Tibial nerve (tissue), 4 donors: ENCODE results near the gene TMEM259. TPM values are rescaled to one million over a fixed set of nuclear protein-coding genes. Genes with fewer than 3 reads are reported as not detected.

Experiments
- DNase-seq, 2 donors: peaks; one replicate each; pipeline ENCODE4 v3.0.0-alpha.2; 2019; ENCODE audit warnings: low spot score in 2 of 2
- H3K27ac ChIP-seq, 4 donors: fragments of 200-600 bp; sonication (generic) in 3 of 4; one replicate each; pipeline ENCODE4 v1.5.1; 2017 to 2019; ENCODE audit warnings: mild to moderate bottlenecking in 1 of 4
- H3K27me3 ChIP-seq, 2 donors: fragments of 200-600 bp; sonication (generic) in 1 of 2; one replicate each; pipeline versions ENCODE4 v1.5.1 to v1.6.0; 2017 to 2019
- H3K36me3 ChIP-seq, 3 donors: fragments of 200-600 bp; sonication (generic); one replicate each; pipeline ENCODE4 v1.5.1; 2018 to 2019
- H3K4me1 ChIP-seq, 4 donors: fragments of 200-600 bp; sonication (generic) in 3 of 4; one replicate each; pipeline ENCODE4 v1.5.1; 2017 to 2019
- H3K4me3 ChIP-seq, 4 donors: fragments of 200-600 bp; sonication (generic) in 3 of 4; one replicate each; pipeline ENCODE4 v1.5.1; 2017 to 2019; ENCODE audit warnings: mild to moderate bottlenecking in 1 of 4, moderate library complexity in 1 of 4
- H3K9me3 ChIP-seq, 4 donors: fragments of 200-600 bp; sonication (generic) in 3 of 4; one replicate each; pipeline ENCODE4 v1.5.1; 2017 to 2019
- CTCF ChIP-seq, 5 experiments: fragments of 200-600 bp in 3 of 5; fragments of 450-650 bp in 2 of 5; sonication (generic) in 3 of 5; IDR thresholded peaks; one replicate each; pipeline ENCODE4 v1.5.1; 2016 to 2019; ENCODE audit warnings: antibody characterized with exemption in 5 of 5, mild to moderate bottlenecking in 3 of 5, moderate library complexity in 2 of 5
- EP300 ChIP-seq, 2 donors: sonication (generic); formaldehyde crosslinking; IDR thresholded peaks; one replicate each; pipeline ENCODE4 v1.6.1; 2017; ENCODE audit warnings: antibody characterized with exemption in 2 of 2, mild to moderate bottlenecking in 1 of 2
- POLR2A ChIP-seq, 2 donors: fragments of 450-650 bp; IDR thresholded peaks; one replicate each; pipeline ENCODE4 v1.6.1; 2017; ENCODE audit warnings: antibody characterized with exemption in 2 of 2, mild to moderate bottlenecking in 2 of 2, moderate library complexity in 2 of 2
- WGBS, 2 donors: methylation state at CpG; one replicate each; pipeline ENCODE4 v1.1.5; 2018; 5-methylcytosine and 5-hydroxymethylcytosine counted together
- total RNA-seq, 4 donors: library from RNA; depleted of rRNA; stranded (reverse); fragments of >200 nt; gene quantifications; one replicate each; pipeline ENCODE4 v1.1.0, GENCODE V29; 2016

The TMEM259 gene
- total RNA-seq, 4 donors from 2014 or later: 229 to 459 (median 325) TPM

GRCh38 chr19:980133-980998 lies 40.6 kb downstream of the TMEM259 start:
- no peak for TF ChIP-seq EP300 (IDR thresholded peaks at IDR 0.05)
- TF ChIP-seq CTCF (IDR thresholded peaks at IDR 0.05): no peak
- no peak for TF ChIP-seq POLR2A (IDR thresholded peaks at IDR 0.05)
- Histone ChIP-seq H3K27me3 (no peaks in the 10 kb centered on the region), H3K4me1 (peaks cover 0 to 37% (median 21%) of the 10 kb centered on the region in 4 donors), H3K9me3 (no peaks in the 10 kb centered on the region), H3K36me3 (no peaks in the 10 kb centered on the region), H3K27ac (no peak overlapping the region), H3K4me3 (no peak overlapping the region)
- no peak for DNase-seq
- WGBS, 2 donors: 30 to 35% methylated on average over 28 of the region's 32 CpGs

DNA sequence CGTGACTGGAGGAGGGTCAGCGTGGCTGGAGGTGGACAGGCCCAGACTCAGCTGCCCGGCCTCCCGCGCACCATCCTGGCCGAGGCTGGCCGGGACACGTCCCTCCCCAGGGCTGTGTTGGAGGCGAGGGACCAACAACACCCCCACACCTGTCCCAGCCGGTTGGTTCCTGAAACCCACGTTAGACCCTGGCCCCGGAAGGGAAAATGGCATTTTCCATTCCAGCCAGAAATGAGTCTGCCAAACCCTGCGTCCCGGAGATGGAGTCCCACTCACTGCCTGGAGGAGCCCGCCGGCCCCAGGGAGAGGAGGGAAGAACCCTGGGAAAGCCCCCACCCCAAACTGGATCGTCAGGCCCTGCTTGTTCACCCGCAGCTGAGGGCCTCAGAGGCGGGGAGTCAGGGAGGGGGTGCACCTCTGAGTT lies 41.6 kb downstream of the TMEM259 start:
- Histone ChIP-seq H3K9me3 (no peaks in the 10 kb centered on the region), H3K27me3 (no peaks in the 10 kb centered on the region), H3K4me3 (no peak overlapping the region), H3K4me1 (peaks cover 0 to 28% (median 13%) of the 10 kb centered on the region in 4 donors), H3K36me3 (no peaks in the 10 kb centered on the region), H3K27ac (no peak overlapping the region)
- no peak for DNase-seq
- TF ChIP-seq POLR2A (IDR thresholded peaks at IDR 0.05) (no peak), CTCF (IDR thresholded peaks at IDR 0.05) (no peak), EP300 (IDR thresholded peaks at IDR 0.05) (no peak)
- 57 to 67% methylated on average over 11 to 12 of the region's 19 CpGs for WGBS, 2 donors

DNA sequence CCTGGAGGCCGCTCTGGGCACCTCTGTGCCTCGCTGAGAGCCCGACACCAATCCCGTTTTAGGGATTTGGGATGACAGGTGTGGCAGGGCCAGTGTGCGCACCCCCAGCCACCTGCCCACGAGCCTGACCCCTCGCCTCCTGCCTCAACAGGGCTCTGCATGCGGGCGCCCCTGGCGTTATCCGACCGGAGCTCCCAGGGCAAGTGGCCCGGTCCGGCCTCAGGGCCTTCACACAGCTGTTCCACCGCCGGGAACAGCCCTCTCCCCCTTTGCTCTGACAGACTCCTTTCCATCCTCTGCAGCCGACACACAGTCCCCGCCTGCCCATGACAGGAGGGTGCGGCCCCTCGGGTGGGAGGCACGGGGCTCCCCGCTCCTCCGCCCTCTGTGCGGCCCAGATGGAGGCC lies 43.9 kb downstream of the TMEM259 start:
- Histone ChIP-seq H3K9me3 (no peaks in the 10 kb centered on the region), H3K27me3 (no peaks in the 10 kb centered on the region), H3K27ac (no peak overlapping the region), H3K36me3 (peaks cover 0 to 3% (median 1%) of the 10 kb centered on the region in 3 donors), H3K4me1 (peaks cover 0 to 9% (median 0%) of the 10 kb centered on the region in 4 donors), H3K4me3 (no peak overlapping the region)
- no peak for DNase-seq
- no peak for TF ChIP-seq POLR2A (IDR thresholded peaks at IDR 0.05)
- TF ChIP-seq EP300 (IDR thresholded peaks at IDR 0.05): no peak
- TF ChIP-seq CTCF (IDR thresholded peaks at IDR 0.05): no peak
- 74 to 77% methylated on average over 15 to 20 of the region's 24 CpGs for WGBS, 2 donors

DNA sequence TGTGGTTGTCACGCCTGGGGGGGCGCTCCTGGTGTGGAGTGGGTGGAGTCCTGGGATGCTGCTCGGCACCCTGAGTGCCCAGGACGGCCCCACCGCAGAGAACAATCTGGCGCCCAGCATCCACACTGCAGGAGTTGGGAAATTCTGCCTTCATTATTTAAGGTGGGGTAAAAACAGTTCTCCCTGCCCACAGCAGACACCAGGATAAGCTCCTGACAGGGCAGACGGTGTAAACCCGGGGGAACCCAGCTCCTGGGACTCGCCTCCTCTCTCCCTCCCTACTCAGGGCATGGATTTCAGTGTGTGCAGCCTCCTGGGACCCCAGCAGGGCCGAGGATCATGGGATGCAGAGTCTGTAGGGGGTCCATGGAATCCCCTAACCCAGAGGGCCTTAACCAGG lies 44.4 kb downstream of the TMEM259 start:
- no peak for DNase-seq
- no peak overlapping the region for H3K4me3 ChIP-seq
- peaks cover 0 to 4% (median 0%) of the 10 kb centered on the region in 4 donors for H3K9me3 ChIP-seq
- no peaks in the 10 kb centered on the region for H3K27me3 ChIP-seq
- H3K4me1 ChIP-seq: peaks cover 0 to 9% (median 0%) of the 10 kb centered on the region in 4 donors
- H3K36me3 ChIP-seq: peaks cover 0 to 9% (median 5%) of the 10 kb centered on the region in 3 donors
- WGBS, 2 donors: 60 to 83% methylated on average over 9 to 10 of the region's 10 CpGs
- H3K27ac ChIP-seq: no peak overlapping the region
- TF ChIP-seq CTCF (IDR thresholded peaks at IDR 0.05): no peak
- no peak for TF ChIP-seq POLR2A (IDR thresholded peaks at IDR 0.05)
- no peak for TF ChIP-seq EP300 (IDR thresholded peaks at IDR 0.05)

DNA sequence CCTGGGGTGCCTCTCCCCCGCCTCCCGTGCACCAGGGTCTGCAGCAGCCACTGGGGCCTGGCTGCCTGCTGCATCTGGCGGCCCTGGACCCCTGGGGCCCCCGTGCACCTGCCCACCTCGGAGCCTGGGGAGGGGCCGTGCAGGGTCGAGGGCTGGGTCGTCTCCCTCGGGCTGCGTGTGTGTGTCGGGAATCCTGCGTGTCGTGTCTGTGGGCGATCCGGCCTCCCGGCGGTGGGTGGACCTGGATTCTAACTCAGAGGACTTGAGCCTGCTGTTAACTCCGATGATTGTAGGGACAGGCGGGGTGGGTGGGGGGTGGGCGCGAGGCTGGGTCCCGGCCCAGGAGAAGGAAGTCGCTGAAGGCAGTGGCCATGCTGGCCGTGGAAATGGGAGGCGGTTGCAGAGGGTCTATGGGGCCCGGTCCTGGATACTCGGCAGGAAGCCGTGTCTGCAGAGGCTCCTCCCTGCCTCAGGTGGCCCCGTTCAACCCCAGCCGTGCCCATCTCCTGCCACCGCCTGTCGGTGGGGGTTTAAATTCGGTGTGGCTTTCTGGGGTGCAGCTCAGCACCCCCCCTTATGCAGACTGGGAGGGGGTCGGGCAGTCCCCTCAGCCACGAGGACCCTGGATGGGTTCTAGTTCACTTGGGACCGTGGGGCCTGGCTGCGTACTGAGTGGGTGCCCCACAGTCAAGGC lies 46.2 kb downstream of the TMEM259 start:
- H3K27me3 ChIP-seq: no peaks in the 10 kb centered on the region
- H3K36me3 ChIP-seq: peaks cover 0 to 27% (median 5%) of the 10 kb centered on the region in 3 donors
- H3K4me3 ChIP-seq: no peak overlapping the region
- DNase-seq: no peak
- peaks cover 0 to 14% (median 3%) of the 10 kb centered on the region in 4 donors for H3K9me3 ChIP-seq
- no peak overlapping the region for H3K27ac ChIP-seq
- no peaks in the 10 kb centered on the region for H3K4me1 ChIP-seq
- TF ChIP-seq EP300 (IDR thresholded peaks at IDR 0.05): no peak
- TF ChIP-seq POLR2A (IDR thresholded peaks at IDR 0.05): no peak
- no peak for TF ChIP-seq CTCF (IDR thresholded peaks at IDR 0.05)
- 63 to 78% methylated on average over 23 to 30 of the region's 37 CpGs for WGBS, 2 donors
